Neural crest cell (in vitro differentiated cells): Measurements from ENCODE around the gene EPAS1. TPM values are rescaled to one million over a fixed set of nuclear protein-coding genes. Genes with fewer than 3 reads are reported as not detected.

Experiments
- DNase-seq: peaks from one replicate; pipeline ENCODE4 v3.0.0; 2021; ENCODE audit warnings: low read depth, mixed read lengths, low spot score
- H3K27ac Mint-ChIP-seq: one replicate; pipeline ENCODE4 v1.8.0; 2021; ENCODE audit warnings: mild to moderate bottlenecking, mixed read lengths; ENCODE audit not compliant: unreplicated experiment
- H3K27me3 Mint-ChIP-seq: 2 replicates; pipeline ENCODE4 v1.8.0; 2021; ENCODE audit warnings: low read depth, mild to moderate bottlenecking, mixed read lengths
- H3K36me3 Mint-ChIP-seq: 2 replicates; pipeline ENCODE4 v1.8.0; 2021; ENCODE audit warnings: low read depth, mild to moderate bottlenecking, mixed read lengths
- H3K4me1 Mint-ChIP-seq: 2 replicates; pipeline ENCODE4 v1.8.0; 2021; ENCODE audit warnings: mixed read lengths
- H3K4me3 Mint-ChIP-seq: one replicate; pipeline ENCODE4 v1.8.0; 2021; ENCODE audit warnings: mild to moderate bottlenecking, mixed read lengths
- H3K9me3 Mint-ChIP-seq: 2 replicates; pipeline ENCODE4 v1.8.0; 2021; ENCODE audit warnings: mixed read lengths
- total RNA-seq: library from RNA; stranded (reverse); gene quantifications from 2 replicates; pipeline ENCODE4 v1.2.1, GENCODE V29; 2021
- TF ChIP-seq, protein P1 (sequence below): fragments of 200-600 bp; sonication (generic); conservative IDR thresholded peaks from 2 replicates; pipeline ENCODE4 v1.5.0; 2021; ENCODE audit warnings: antibody characterized with exemption, mild to moderate bottlenecking

EPAS1 gene
- total RNA-seq, 1 donor from 2014 or later, result 0.14 TPM

DNA sequence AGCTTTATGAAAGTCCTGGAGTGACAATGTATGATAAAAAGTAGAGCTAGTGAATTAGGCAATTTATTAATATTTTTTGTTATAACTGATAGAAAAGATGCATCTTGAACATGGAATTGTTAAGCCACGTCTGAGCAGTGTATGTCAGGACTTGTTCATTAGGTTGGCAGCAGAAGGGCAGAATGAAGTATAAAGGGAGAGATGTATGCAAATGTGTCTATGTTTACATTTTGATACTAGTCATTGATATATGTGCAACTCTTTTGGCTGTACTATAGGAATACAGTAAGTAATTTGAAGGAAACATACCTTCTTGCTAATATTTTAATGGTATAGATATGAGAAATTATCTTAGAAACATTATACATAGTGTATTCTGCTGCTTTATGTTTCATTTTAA lies 133.2 kb downstream of the EPAS1 start:
- H3K4me1 Mint-ChIP-seq, result no peaks in the 10 kb centered on the region
- TF ChIP-seq, protein P1, sequence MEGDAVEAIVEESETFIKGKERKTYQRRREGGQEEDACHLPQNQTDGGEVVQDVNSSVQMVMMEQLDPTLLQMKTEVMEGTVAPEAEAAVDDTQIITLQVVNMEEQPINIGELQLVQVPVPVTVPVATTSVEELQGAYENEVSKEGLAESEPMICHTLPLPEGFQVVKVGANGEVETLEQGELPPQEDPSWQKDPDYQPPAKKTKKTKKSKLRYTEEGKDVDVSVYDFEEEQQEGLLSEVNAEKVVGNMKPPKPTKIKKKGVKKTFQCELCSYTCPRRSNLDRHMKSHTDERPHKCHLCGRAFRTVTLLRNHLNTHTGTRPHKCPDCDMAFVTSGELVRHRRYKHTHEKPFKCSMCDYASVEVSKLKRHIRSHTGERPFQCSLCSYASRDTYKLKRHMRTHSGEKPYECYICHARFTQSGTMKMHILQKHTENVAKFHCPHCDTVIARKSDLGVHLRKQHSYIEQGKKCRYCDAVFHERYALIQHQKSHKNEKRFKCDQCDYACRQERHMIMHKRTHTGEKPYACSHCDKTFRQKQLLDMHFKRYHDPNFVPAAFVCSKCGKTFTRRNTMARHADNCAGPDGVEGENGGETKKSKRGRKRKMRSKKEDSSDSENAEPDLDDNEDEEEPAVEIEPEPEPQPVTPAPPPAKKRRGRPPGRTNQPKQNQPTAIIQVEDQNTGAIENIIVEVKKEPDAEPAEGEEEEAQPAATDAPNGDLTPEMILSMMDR, result no peak
- no peaks in the 10 kb centered on the region for H3K27me3 Mint-ChIP-seq
- no peak for DNase-seq
- no peak overlapping the region for H3K27ac Mint-ChIP-seq
- H3K36me3 Mint-ChIP-seq, result no peaks in the 10 kb centered on the region
- H3K4me3 Mint-ChIP-seq, result no peak overlapping the region
- peaks cover 4% of the 10 kb centered on the region for H3K9me3 Mint-ChIP-seq

DNA sequence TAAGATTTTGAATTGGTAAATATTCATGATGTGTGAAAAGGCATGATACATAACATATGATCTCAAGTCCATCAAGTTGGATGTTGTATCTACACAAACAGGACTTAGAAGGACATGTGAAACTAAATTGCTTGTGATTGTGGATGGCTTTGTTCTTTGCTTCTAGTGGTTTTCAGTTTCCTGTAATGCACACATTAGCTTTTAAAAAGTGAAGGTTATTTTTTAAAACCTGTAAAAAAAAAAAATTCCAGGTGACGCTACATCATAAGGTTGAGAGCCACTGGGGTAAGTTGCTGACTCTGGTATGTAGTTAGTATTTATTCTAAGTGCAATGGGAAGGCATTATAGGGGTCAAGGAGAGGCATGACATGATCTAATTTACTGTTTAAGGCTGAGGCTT lies 133.8 kb downstream of the EPAS1 start:
- Mint-ChIP-seq H3K27ac (no peak overlapping the region), H3K27me3 (no peaks in the 10 kb centered on the region), H3K4me1 (no peaks in the 10 kb centered on the region), H3K36me3 (no peaks in the 10 kb centered on the region), H3K4me3 (no peak overlapping the region), H3K9me3 (peaks cover 4% of the 10 kb centered on the region)
- DNase-seq, result no peak
- TF ChIP-seq, protein P1, result no peak

GRCh38 chr2:46431481-46432235 lies 134.5 kb downstream of the EPAS1 start:
- no peak for DNase-seq
- no peak overlapping the region for H3K4me3 Mint-ChIP-seq
- H3K4me1 Mint-ChIP-seq, result no peaks in the 10 kb centered on the region
- TF ChIP-seq, protein P1, result no peak
- no peak overlapping the region for H3K27ac Mint-ChIP-seq
- peaks cover 4% of the 10 kb centered on the region for H3K9me3 Mint-ChIP-seq
- H3K36me3 Mint-ChIP-seq, result no peaks in the 10 kb centered on the region
- no peaks in the 10 kb centered on the region for H3K27me3 Mint-ChIP-seq

- H3K4me3 Mint-ChIP-seq, result no peak overlapping the region
- H3K36me3 Mint-ChIP-seq, result no peaks in the 10 kb centered on the region
- DNase-seq, result no peak
- H3K9me3 Mint-ChIP-seq, result no peaks in the 10 kb centered on the region
- H3K4me1 Mint-ChIP-seq, result no peaks in the 10 kb centered on the region
- H3K27ac Mint-ChIP-seq, result no peak overlapping the region
- TF ChIP-seq, protein P1, result no peak
- H3K27me3 Mint-ChIP-seq, result peaks cover 9% of the 10 kb centered on the region
Measured at GRCh38 chr2:46434851-46435273, 137.7 kb downstream of the EPAS1 start.

- DNase-seq, result no peak
- TF ChIP-seq, protein P1, result no peak
- no peaks in the 10 kb centered on the region for H3K4me1 Mint-ChIP-seq
- no peak overlapping the region for H3K4me3 Mint-ChIP-seq
- no peaks in the 10 kb centered on the region for H3K9me3 Mint-ChIP-seq
- H3K36me3 Mint-ChIP-seq, result no peaks in the 10 kb centered on the region
- peaks cover 13% of the 10 kb centered on the region for H3K27me3 Mint-ChIP-seq
- no peak overlapping the region for H3K27ac Mint-ChIP-seq
Measured at GRCh38 chr2:46435353-46435752, 138.1 kb downstream of the EPAS1 start.
